ENCODE results near the gene SNORC.

DNA sequence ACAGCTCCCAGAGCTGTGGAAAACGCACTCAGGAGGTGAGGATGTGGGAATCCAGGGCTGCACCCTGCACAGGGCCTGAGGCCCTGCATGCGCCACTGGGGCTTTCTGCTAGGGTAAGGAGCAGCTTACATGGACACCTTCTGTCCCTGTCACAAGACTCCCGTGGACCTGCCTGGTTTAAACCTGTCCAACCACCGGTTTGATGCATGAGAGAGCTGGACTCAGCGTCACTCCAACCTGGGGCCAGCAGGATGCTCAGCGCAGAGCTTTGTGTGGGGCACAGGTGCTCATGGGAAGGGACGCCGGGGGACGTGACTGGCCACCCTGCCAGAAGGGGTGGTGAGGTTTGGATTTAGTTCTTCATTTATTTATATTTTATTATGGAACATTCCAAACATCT lies 24.2 kb downstream of the SNORC start:
- TF ChIP-seq CTCF (IDR thresholded peaks at IDR 0.05), result no peak
- no peak for TF ChIP-seq POLR2A (IDR thresholded peaks at IDR 0.05)

Measured in body of pancreas (tissue), 4 donors.